CD4-positive, CD25-positive, alpha-beta regulatory T cell (primary cell): Measurements from ENCODE around the gene ATAD5. TPM values are rescaled to one million over a fixed set of nuclear protein-coding genes. Genes with fewer than 3 reads are reported as not detected.

Experiments
- ATAC-seq, 2 donors: fragments of 150-1000 bp; cut with Tn5 transposase; one replicate each; pipeline ENCODE4 v1.10.0; 2021; ENCODE audit warnings: low read depth in 2 of 2, moderate number of reproducible peaks in 2 of 2, moderate library complexity in 1 of 2
- DNase-seq, 3 donors: peaks; one replicate each; pipeline versions ENCODE4 v3.0.0 to v3.0.0-alpha.2; 2012 to 2022; ENCODE audit warnings: mixed read lengths in 1 of 3
- H3K27ac ChIP-seq: one replicate; pipeline ENCODE4 v1.7.0; 2013; ENCODE audit warnings: mild to moderate bottlenecking, low read length; ENCODE audit not compliant: insufficient read depth, poor library complexity, severe bottlenecking
- H3K27me3 ChIP-seq: one replicate; pipeline ENCODE4 v1.7.0; 2013; ENCODE audit warnings: low read length; ENCODE audit not compliant: control insufficient read depth, insufficient read depth
- H3K36me3 ChIP-seq: one replicate; pipeline ENCODE4 v1.7.0; 2013; ENCODE audit warnings: mild to moderate bottlenecking, low read length, moderate library complexity; ENCODE audit not compliant: control insufficient read depth, insufficient read depth
- H3K4me1 ChIP-seq: 2 replicates; pipeline ENCODE4 v1.7.0; 2013; ENCODE audit warnings: mild to moderate bottlenecking, low read length; ENCODE audit not compliant: insufficient read depth, control insufficient read depth, poor library complexity, severe bottlenecking
- H3K4me3 ChIP-seq: one replicate; pipeline ENCODE4 v1.7.0; 2013; ENCODE audit warnings: low read depth, mild to moderate bottlenecking, low read length, moderate library complexity
- H3K9me3 ChIP-seq, 2 experiments: 1 replicate in 1 of 2; 2 replicates in 1 of 2; pipeline ENCODE4 v1.7.0; 2013; ENCODE audit warnings: low read length in 2 of 2, mild to moderate bottlenecking in 1 of 2, moderate library complexity in 1 of 2; ENCODE audit not compliant: control insufficient read depth in 2 of 2
- H3K27ac Mint-ChIP-seq, 3 donors: one replicate each; pipeline ENCODE4 v1.8.0; 2020 to 2022; ENCODE audit warnings: mild to moderate bottlenecking in 3 of 3, mixed read lengths in 3 of 3, moderate library complexity in 2 of 3
- H3K27me3 Mint-ChIP-seq: one replicate; pipeline ENCODE4 v1.8.0; 2022; ENCODE audit warnings: mild to moderate bottlenecking, mixed read lengths
- H3K36me3 Mint-ChIP-seq: one replicate; pipeline ENCODE4 v1.8.0; 2020; ENCODE audit warnings: mixed read lengths
- H3K4me1 Mint-ChIP-seq, 4 donors: one replicate each; pipeline ENCODE4 v1.8.0; 2020 to 2022; ENCODE audit warnings: mixed read lengths in 4 of 4, mild to moderate bottlenecking in 1 of 4
- H3K4me3 Mint-ChIP-seq, 4 donors: one replicate each; pipeline ENCODE4 v1.8.0; 2020 to 2022; ENCODE audit warnings: mild to moderate bottlenecking in 4 of 4, mixed read lengths in 4 of 4, moderate library complexity in 3 of 4
- H3K9me3 Mint-ChIP-seq, 7 donors: one replicate each; pipeline ENCODE4 v1.8.0; 2020 to 2022; ENCODE audit warnings: mixed read lengths in 7 of 7, mild to moderate bottlenecking in 3 of 7, moderate library complexity in 2 of 7
- polyA plus RNA-seq, 4 donors: library from polyadenylated mRNA; unstranded; fragments of 300-500 nt; fragmentation: Illumina TruSeq; gene quantifications; one replicate each; pipeline ENCODE4 v1.2.3, GENCODE V29; 2021
- total RNA-seq: library from RNA; stranded (reverse); gene quantifications from one replicate; pipeline ENCODE4 v1.2.3, GENCODE V29; 2022

ATAD5 gene
- total and polyA plus RNA-seq, 5 donors from 2014 or later = 0.72 to 5.7 (median 1.3) TPM

DNA sequence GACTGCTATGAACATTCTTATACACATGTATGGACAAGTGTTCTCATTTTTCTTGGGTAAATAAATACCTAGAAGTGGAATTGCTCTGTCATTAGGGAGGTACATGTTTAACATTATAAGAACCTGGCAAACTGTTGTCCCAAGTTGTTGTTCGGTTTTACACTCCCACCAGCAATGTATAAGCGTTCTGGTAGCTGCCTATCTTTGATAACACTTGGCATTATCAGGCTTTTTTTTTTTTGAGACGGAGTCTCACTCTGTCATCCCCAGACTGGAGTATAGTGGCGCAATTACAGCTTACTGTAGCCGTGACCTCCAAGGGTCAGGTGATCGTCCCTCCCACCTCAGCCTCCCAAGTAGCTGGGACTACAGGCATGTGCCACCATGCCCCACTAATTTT lies 16.3 kb downstream of the ATAD5 start:
- ATAC-seq (no peak), DNase-seq (no peak)
- no peak overlapping the region for H3K4me3 ChIP-seq
- no peaks in the 10 kb centered on the region for H3K4me1 ChIP-seq
- H3K9me3 ChIP-seq = no peaks in the 10 kb centered on the region
- H3K27me3 ChIP-seq = no peaks in the 10 kb centered on the region
- no peaks in the 10 kb centered on the region for H3K27me3 Mint-ChIP-seq
- H3K27ac Mint-ChIP-seq = no peak overlapping the region
- peaks cover 4% of the 10 kb centered on the region for H3K36me3 Mint-ChIP-seq
- no peak overlapping the region for H3K27ac ChIP-seq
- H3K4me1 Mint-ChIP-seq = peaks cover 0 to 13% (median 2%) of the 10 kb centered on the region in 4 donors
- no peaks in the 10 kb centered on the region for H3K9me3 Mint-ChIP-seq
- no peaks in the 10 kb centered on the region for H3K36me3 ChIP-seq
- H3K4me3 Mint-ChIP-seq = no peak overlapping the region

DNA sequence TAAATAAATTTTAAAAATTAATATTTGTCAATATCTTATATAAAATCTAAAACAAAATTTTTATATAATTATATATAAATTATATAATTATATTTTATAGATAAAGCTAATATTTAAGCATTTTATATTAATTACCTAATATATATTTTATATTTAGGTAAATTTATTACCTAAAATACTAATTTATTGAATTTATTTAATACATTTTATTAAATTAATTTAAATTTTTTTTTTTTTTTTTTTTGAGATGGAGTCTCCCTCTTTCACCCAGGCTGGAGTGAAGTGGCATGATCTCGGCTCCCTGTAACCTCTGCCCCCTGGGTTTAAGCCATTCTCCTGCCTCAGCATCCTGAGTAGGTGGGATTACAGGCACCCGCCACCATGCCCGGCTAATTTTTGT lies 22.4 kb downstream of the ATAD5 start:
- no peaks in the 10 kb centered on the region for H3K27me3 ChIP-seq
- ATAC-seq (no peak), DNase-seq (no peak)
- no peak overlapping the region for H3K27ac Mint-ChIP-seq
- H3K27ac ChIP-seq = no peak overlapping the region
- H3K27me3 Mint-ChIP-seq = no peaks in the 10 kb centered on the region
- no peaks in the 10 kb centered on the region for H3K4me1 ChIP-seq
- H3K36me3 Mint-ChIP-seq = peaks cover 5% of the 10 kb centered on the region
- no peak overlapping the region for H3K4me3 Mint-ChIP-seq
- peaks cover 0 to 2% (median 0%) of the 10 kb centered on the region in 4 donors for H3K4me1 Mint-ChIP-seq
- no peaks in the 10 kb centered on the region for H3K9me3 Mint-ChIP-seq
- H3K4me3 ChIP-seq = no peak overlapping the region
- H3K9me3 ChIP-seq = no peaks in the 10 kb centered on the region
- no peaks in the 10 kb centered on the region for H3K36me3 ChIP-seq

DNA sequence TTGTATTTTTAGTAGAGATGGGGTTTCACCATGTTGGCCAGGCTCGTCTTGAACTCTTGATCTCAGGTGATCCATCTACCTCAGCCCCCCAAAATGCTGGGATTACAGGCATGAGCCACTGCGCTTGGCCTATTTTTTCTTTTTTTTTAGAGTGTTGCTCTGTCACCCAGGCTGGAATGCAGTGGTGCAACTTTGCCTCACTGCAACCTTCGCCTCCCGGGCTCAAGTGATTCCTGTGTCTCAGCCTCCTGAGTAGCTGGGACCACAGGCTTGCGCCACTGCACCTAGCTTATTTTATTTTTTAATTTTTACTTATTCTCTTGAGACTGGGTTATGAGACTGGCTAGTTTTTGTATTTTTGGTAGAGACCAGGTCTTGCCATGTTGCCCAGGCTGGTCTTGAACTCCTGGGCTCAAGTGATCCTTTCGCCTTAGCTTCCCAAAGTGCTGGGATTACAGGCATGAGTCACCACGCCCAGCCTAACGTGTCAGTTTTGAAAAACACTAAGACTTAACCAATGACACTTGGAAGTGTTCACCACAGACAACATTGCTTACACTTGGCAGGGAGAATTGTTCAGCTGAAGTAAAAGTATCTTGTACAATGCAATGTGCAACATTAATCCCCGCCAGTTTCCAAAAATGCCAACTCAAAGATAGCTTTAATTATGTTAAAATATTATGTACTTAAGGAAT lies 26.9 kb downstream of the ATAD5 start:
- no peak for DNase-seq
- no peaks in the 10 kb centered on the region for H3K4me1 Mint-ChIP-seq
- Histone ChIP-seq H3K4me1 (no peaks in the 10 kb centered on the region), H3K27ac (no peak overlapping the region), H3K27me3 (no peaks in the 10 kb centered on the region), H3K4me3 (no peak overlapping the region), H3K9me3 (no peaks in the 10 kb centered on the region), H3K36me3 (no peaks in the 10 kb centered on the region)
- H3K27me3 Mint-ChIP-seq = no peaks in the 10 kb centered on the region
- peaks cover 8% of the 10 kb centered on the region for H3K36me3 Mint-ChIP-seq
- no peaks in the 10 kb centered on the region for H3K9me3 Mint-ChIP-seq
- H3K27ac Mint-ChIP-seq = no peak overlapping the region
- ATAC-seq = no peak
- H3K4me3 Mint-ChIP-seq = no peak overlapping the region

DNA sequence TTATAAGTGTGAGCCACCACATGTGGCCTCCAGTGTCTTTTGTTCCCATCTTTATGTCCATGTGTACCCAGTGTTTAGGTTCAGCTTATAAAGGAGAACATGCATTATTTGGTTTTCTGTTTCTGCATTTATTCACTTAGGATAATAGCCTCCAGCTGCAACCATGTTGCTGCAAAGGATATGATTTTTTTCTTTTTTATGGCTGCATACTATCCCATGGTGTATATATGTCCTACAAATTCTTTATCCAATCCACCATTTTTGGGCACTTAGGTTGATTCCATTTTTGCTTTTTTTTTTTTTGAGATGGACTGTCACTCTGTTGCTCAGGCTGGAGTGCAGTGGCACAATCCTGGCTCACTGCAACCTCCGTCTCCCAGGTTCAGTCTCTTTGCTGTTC lies 32.9 kb downstream of the ATAD5 start:
- peak overlapping the region in 1 of 3 donors; percentile 59 for H3K27ac Mint-ChIP-seq
- H3K9me3 Mint-ChIP-seq = peaks cover 0 to 1% (median 0%) of the 10 kb centered on the region in 7 donors
- no peaks in the 10 kb centered on the region for H3K4me1 Mint-ChIP-seq
- no peaks in the 10 kb centered on the region for H3K27me3 ChIP-seq
- H3K4me3 Mint-ChIP-seq = no peak overlapping the region
- ATAC-seq (no peak), DNase-seq (no peak)
- H3K4me3 ChIP-seq = no peak overlapping the region
- no peaks in the 10 kb centered on the region for H3K4me1 ChIP-seq
- H3K27me3 Mint-ChIP-seq = no peaks in the 10 kb centered on the region
- H3K36me3 Mint-ChIP-seq = peaks cover 16% of the 10 kb centered on the region
- H3K36me3 ChIP-seq = peaks cover 7% of the 10 kb centered on the region
- H3K27ac ChIP-seq = no peak overlapping the region
- H3K9me3 ChIP-seq = no peaks in the 10 kb centered on the region

DNA sequence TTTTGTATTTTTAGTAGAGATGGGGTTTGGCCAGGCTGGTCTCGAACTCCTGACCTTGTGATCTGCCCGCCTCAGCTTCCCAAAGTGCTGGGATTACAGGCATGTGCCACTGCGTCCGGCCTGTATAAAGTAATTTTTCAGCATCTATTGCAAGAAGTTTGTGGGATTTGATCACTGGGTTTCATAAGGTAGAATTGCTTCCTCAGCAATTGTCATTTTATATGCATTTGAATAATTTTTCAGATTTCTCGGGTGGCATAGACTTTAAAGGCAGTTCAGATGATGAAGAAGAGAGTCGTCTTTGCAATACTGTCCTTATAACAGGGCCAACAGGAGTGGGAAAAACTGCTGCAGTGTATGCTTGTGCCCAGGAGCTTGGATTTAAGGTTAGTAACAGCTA lies 37.2 kb downstream of the ATAD5 start:
- Histone ChIP-seq H3K27me3 (no peaks in the 10 kb centered on the region), H3K9me3 (no peaks in the 10 kb centered on the region), H3K4me3 (no peak overlapping the region), H3K4me1 (no peaks in the 10 kb centered on the region), H3K36me3 (peaks cover 7% of the 10 kb centered on the region), H3K27ac (no peak overlapping the region)
- no peak for DNase-seq
- Mint-ChIP-seq H3K27ac (no peak overlapping the region), H3K36me3 (peaks cover 20% of the 10 kb centered on the region), H3K9me3 (peaks cover 0 to 1% (median 0%) of the 10 kb centered on the region in 7 donors), H3K4me1 (peaks cover 0 to 3% (median 0%) of the 10 kb centered on the region in 4 donors), H3K4me3 (no peak overlapping the region), H3K27me3 (no peaks in the 10 kb centered on the region)
- ATAC-seq = no peak

DNA sequence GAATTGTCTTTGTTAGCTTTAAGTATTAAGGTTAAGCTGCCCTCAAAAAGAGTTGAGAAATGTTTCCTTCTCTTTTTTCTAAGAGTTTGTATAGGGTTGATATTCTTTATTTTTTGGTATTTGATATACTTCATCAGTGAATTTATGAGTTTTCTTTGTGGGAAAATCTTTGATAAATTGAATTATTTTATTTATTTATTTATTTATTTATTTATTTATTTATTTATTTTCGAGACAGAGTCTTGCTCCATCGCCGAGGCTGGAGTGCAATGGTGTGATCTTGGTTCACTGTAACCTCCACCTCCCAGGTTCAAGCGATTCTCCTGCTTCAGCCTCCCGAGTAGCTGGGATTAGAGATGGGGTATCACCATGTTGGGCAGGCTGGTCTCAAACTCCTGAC lies 54.4 kb downstream of the ATAD5 start:
- Mint-ChIP-seq H3K36me3 (no peaks in the 10 kb centered on the region), H3K9me3 (no peaks in the 10 kb centered on the region)

DNA sequence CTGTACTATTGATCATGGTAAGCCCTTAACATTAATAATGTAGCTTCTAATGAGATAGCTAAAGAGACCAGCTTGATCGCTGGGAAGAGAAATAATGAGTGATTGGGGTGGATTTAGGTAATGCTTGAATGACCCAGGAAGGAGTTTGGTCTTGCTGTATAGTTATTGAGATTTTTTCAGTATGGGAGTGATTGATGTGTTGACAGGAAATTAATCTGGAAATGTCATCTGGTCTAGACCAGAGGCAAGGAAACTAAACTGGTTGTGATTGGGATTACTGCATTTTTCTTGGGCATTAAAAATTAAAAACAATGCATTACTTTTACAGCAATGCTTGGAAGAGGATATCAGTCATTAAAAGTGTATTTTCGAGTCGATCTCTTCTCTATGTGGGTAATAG lies 62.5 kb downstream of the ATAD5 start:
- Histone ChIP-seq H3K9me3 (no peaks in the 10 kb centered on the region), H3K36me3 (peaks cover 25% of the 10 kb centered on the region), H3K27me3 (no peaks in the 10 kb centered on the region), H3K4me3 (no peak overlapping the region), H3K4me1 (no peaks in the 10 kb centered on the region), H3K27ac (no peak overlapping the region)
- peaks cover 0 to 16% (median 5%) of the 10 kb centered on the region in 4 donors for H3K4me1 Mint-ChIP-seq
- peak overlapping the region in 2 of 3 donors; percentile 9 to 67 for H3K27ac Mint-ChIP-seq
- H3K27me3 Mint-ChIP-seq = no peaks in the 10 kb centered on the region
- H3K9me3 Mint-ChIP-seq = no peaks in the 10 kb centered on the region
- peaks cover 7% of the 10 kb centered on the region for H3K36me3 Mint-ChIP-seq
- no peak for DNase-seq
- no peak for ATAC-seq
- no peak overlapping the region for H3K4me3 Mint-ChIP-seq

More for the DNA sequence above, 54.4 kb downstream of the ATAD5 start:
- Mint-ChIP-seq H3K4me3 (no peak overlapping the region), H3K27ac (no peak overlapping the region), H3K4me1 (peaks cover 0 to 5% (median 0%) of the 10 kb centered on the region in 4 donors), H3K27me3 (no peaks in the 10 kb centered on the region)
- Histone ChIP-seq H3K36me3 (no peaks in the 10 kb centered on the region), H3K4me1 (no peaks in the 10 kb centered on the region), H3K27ac (no peak overlapping the region), H3K4me3 (no peak overlapping the region), H3K9me3 (no peaks in the 10 kb centered on the region), H3K27me3 (no peaks in the 10 kb centered on the region)
- ATAC-seq = no peak
- DNase-seq = no peak

DNA sequence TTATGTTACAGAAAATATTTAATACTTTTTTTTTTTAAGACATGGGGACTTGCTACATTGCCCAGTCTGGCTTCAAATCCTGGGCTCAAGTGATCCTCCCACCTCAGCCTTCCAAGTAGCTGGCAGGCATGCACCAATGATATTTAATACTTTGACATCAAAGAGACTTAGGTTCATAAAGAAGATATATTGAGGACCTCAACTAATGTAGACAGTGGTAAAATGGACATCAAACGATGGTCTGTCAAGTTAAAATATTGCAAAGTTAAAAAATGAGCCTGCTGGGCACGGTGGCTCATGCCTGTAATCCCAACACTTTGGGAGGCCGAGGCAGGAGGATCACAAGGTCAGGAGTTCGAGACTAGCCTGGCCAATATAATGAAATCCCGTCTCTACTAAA lies 65.5 kb downstream of the ATAD5 start:
- DNase-seq (no peak), ATAC-seq (no peak)
- Mint-ChIP-seq H3K4me1 (peaks cover 11 to 31% (median 19%) of the 10 kb centered on the region in 4 donors), H3K27ac (no peak overlapping the region), H3K9me3 (no peaks in the 10 kb centered on the region), H3K36me3 (peaks cover 16% of the 10 kb centered on the region), H3K27me3 (no peaks in the 10 kb centered on the region), H3K4me3 (no peak overlapping the region)
- peaks cover 3% of the 10 kb centered on the region for H3K4me1 ChIP-seq
- H3K4me3 ChIP-seq = no peak overlapping the region
- no peak overlapping the region for H3K27ac ChIP-seq
- H3K27me3 ChIP-seq = no peaks in the 10 kb centered on the region
- H3K36me3 ChIP-seq = peaks cover 50% of the 10 kb centered on the region
- no peaks in the 10 kb centered on the region for H3K9me3 ChIP-seq
